ENCODE data around the gene FLT3LG. TPM values are rescaled to one million over a fixed set of nuclear protein-coding genes. Genes with fewer than 3 reads are reported as not detected.

FLT3LG gene
- total RNA-seq, 4 donors from 2014 or later: 3.6 to 13.8 (median 8.4) TPM

DNA sequence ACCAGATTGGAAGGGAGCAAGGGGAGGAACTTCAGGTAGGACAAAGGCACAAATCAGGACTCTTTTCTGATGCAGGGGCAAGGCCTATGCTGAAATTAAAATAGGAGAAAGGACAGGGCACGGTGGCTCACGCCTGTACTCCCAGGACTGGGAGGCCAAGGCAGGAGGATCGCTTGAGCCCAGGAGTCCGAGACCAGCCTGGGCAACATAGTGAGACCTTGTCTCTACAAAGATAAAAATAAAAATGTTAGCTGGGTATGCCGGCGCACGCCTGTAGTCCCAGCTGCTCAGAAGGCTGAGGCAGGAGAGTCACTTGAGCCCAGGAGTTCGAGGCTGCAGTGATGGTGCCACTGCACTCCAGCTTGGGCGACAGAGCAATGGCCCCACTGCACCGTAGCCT is 38.3 kb upstream of the FLT3LG start:
- no peaks in the 10 kb centered on the region for H3K9me3 ChIP-seq
- no peak overlapping the region for H3K4me3 ChIP-seq
- H3K4me1 ChIP-seq: peaks cover 0 to 10% (median 0%) of the 10 kb centered on the region in 4 donors
- H3K36me3 ChIP-seq: no peaks in the 10 kb centered on the region
- peaks cover 0 to 100% of the 10 kb centered on the region in 2 donors for H3K27me3 ChIP-seq
- no peak overlapping the region for H3K27ac ChIP-seq
- 82 to 86% methylated on average over 10 of the region's 10 CpGs for WGBS, 2 donors
- DNase-seq (ENCODE audit: low spot score in 2 of 2): no peak
- TF ChIP-seq POLR2A (IDR thresholded peaks at IDR 0.05) (no peak), EP300 (IDR thresholded peaks at IDR 0.05) (no peak)
- TF ChIP-seq, protein P1, sequence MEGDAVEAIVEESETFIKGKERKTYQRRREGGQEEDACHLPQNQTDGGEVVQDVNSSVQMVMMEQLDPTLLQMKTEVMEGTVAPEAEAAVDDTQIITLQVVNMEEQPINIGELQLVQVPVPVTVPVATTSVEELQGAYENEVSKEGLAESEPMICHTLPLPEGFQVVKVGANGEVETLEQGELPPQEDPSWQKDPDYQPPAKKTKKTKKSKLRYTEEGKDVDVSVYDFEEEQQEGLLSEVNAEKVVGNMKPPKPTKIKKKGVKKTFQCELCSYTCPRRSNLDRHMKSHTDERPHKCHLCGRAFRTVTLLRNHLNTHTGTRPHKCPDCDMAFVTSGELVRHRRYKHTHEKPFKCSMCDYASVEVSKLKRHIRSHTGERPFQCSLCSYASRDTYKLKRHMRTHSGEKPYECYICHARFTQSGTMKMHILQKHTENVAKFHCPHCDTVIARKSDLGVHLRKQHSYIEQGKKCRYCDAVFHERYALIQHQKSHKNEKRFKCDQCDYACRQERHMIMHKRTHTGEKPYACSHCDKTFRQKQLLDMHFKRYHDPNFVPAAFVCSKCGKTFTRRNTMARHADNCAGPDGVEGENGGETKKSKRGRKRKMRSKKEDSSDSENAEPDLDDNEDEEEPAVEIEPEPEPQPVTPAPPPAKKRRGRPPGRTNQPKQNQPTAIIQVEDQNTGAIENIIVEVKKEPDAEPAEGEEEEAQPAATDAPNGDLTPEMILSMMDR (IDR thresholded peaks at IDR 0.05): no peak

GRCh38 chr19:49436381-49437017 is 37.5 kb upstream of the FLT3LG start:
- TF ChIP-seq EP300 (IDR thresholded peaks at IDR 0.05): no peak
- TF ChIP-seq, protein P1 (IDR thresholded peaks at IDR 0.05): no peak
- no peak for TF ChIP-seq POLR2A (IDR thresholded peaks at IDR 0.05)
- WGBS, 2 donors: 20 to 36% methylated on average over 29 to 42 of the region's 42 CpGs
- DNase-seq (ENCODE audit: low spot score in 2 of 2): no peak
- Histone ChIP-seq H3K9me3 (no peaks in the 10 kb centered on the region), H3K36me3 (no peaks in the 10 kb centered on the region), H3K27ac (no peak overlapping the region), H3K27me3 (peaks cover 0 to 98% of the 10 kb centered on the region in 2 donors), H3K4me3 (no peak overlapping the region), H3K4me1 (peaks cover 0 to 18% (median 0%) of the 10 kb centered on the region in 4 donors)

DNA sequence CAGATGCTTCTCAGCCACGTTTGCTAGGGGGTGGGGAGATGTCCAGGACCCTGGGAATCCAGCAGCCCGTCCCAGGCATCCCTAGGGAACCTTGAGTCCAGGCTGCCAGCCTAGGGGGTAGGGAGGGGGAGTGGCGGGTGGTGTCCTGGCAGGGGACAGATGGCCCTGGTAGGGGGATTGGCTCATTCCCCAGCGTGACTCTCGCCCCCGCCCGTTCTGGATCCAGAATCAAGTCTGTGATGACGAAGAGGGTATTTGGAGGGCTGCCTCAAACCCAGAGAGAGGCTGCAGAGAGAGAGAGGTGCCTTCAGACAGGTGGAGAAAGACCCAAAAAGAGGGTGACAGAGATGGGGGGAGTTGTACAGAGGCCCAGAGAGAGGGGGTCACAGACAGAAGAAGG is 36.8 kb upstream of the FLT3LG start:
- Histone ChIP-seq H3K9me3 (no peaks in the 10 kb centered on the region), H3K4me3 (no peak overlapping the region), H3K27ac (no peak overlapping the region), H3K27me3 (peaks cover 0 to 98% of the 10 kb centered on the region in 2 donors), H3K36me3 (no peaks in the 10 kb centered on the region), H3K4me1 (peaks cover 0 to 25% (median 0%) of the 10 kb centered on the region in 4 donors)
- no peak for TF ChIP-seq EP300 (IDR thresholded peaks at IDR 0.05)
- TF ChIP-seq, protein P1 (IDR thresholded peaks at IDR 0.05): no peak
- no peak for TF ChIP-seq POLR2A (IDR thresholded peaks at IDR 0.05)
- WGBS, 2 donors: 20 to 29% methylated on average over 8 of the region's 8 CpGs
- DNase-seq (ENCODE audit: low spot score in 2 of 2): no peak

DNA sequence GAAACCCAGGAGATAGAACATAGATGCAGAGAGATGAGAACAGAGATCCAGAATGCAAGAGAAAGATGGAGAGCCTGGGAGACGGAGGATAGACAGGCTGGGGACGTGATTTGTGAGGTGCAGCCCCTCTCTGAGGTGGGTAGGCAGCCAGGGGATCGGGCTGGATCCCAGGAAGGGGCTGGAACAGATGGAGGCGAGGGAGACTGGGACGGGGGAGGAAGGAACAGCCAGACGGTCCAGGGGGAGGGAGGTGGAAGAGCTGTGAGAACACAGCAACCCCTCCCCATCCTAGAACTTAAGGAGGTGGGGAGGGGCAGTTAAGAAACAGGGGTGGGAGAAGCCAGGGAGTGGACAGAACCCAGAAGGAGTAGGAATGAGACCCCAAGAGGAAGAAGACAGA is 35.8 kb upstream of the FLT3LG start:
- Histone ChIP-seq H3K4me1 (peaks cover 0 to 33% (median 0%) of the 10 kb centered on the region in 4 donors), H3K27me3 (peaks cover 0 to 91% of the 10 kb centered on the region in 2 donors), H3K4me3 (no peak overlapping the region), H3K9me3 (no peaks in the 10 kb centered on the region), H3K36me3 (no peaks in the 10 kb centered on the region), H3K27ac (no peak overlapping the region)
- 27 to 28% methylated on average over 6 of the region's 6 CpGs for WGBS, 2 donors
- DNase-seq (ENCODE audit: low spot score in 2 of 2): no peak
- TF ChIP-seq, protein P1 (IDR thresholded peaks at IDR 0.05): no peak
- TF ChIP-seq POLR2A (IDR thresholded peaks at IDR 0.05): no peak
- TF ChIP-seq EP300 (IDR thresholded peaks at IDR 0.05): no peak

- no peaks in the 10 kb centered on the region for H3K9me3 ChIP-seq
- no peak for DNase-seq (ENCODE audit: low spot score in 2 of 2)
- no peaks in the 10 kb centered on the region for H3K36me3 ChIP-seq
- WGBS, 2 donors: 42 to 54% methylated on average over 6 of the region's 6 CpGs
- no peak overlapping the region for H3K4me3 ChIP-seq
- H3K4me1 ChIP-seq: peaks cover 0 to 40% (median 0%) of the 10 kb centered on the region in 4 donors
- no peak overlapping the region for H3K27ac ChIP-seq
- H3K27me3 ChIP-seq: peaks cover 0 to 76% of the 10 kb centered on the region in 2 donors
- TF ChIP-seq EP300 (IDR thresholded peaks at IDR 0.05) (no peak), POLR2A (IDR thresholded peaks at IDR 0.05) (no peak)
- TF ChIP-seq, protein P1 (IDR thresholded peaks at IDR 0.05): no peak
These were observed 34.2 kb upstream of the FLT3LG start for GRCh38 chr19:49439836-49440235.
